SW480 (cell line): ENCODE data around the gene CPHXL.

Source experiments
- DNase-seq: peaks from one replicate; pipeline ENCODE4 v3.0.0-alpha.2; 2016; ENCODE audit warnings: low spot score

Gene CPHXL

GRCh38 chr16:75726390-75726789 is at the start of gene CPHXL:
Gene CPHXL (minus strand): TSS chr16:75726490. CDS start chr16:75726442, 48 bp downstream.
- no peak for DNase-seq

DNA sequence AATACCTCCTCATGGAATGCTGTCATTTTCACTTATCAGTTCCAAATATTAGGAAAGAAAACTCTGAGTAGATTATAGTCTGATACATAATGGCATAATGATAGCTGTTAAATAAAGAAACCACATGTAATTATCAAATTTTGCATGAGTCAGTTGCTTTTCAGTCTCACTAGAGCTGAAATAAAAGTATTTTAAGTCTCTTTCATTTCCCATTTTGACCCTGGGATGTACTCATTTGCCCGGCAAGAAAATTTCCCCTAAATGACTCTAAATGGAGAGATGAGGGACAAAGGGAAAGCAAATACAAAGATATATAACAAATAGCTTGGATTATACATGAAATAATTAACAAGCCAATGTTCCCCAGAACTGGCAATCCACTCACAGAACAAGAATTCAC is 47.9 kb upstream of the CPHXL start:
- no peak for DNase-seq

- DNase-seq = no peak
These were observed 43.8 kb upstream of the CPHXL start for GRCh38 chr16:75770051-75770450.

DNA sequence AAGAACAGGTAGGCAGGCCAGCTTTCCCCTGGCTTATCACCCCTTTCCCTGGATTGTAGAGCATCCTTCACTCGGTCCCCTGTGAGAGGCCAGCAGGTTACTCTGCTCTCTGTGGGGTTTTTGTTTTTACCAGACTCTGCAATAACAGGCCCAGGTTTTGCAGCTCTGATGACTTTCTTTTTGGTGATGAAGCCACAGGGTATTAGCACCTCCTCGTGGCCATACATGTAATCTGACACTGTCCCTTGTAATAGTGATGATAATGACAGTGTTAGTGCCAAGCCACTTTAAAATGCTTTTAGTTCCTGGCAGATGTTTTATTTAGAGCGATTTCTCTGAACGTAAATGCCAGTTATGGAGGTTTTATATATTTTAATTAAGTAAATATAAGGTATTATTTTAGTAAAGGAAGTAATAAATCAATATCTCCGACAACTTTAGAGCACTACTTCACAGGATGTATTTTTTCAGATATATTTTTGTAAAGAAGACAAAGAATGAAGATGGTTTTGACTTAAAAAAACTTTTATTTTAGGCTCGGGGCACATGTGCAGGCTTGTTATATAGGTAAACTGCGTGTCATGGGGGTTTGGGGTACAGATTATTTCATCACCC is 38.0 kb upstream of the CPHXL start:
- peak; percentile 70 for DNase-seq

DNA sequence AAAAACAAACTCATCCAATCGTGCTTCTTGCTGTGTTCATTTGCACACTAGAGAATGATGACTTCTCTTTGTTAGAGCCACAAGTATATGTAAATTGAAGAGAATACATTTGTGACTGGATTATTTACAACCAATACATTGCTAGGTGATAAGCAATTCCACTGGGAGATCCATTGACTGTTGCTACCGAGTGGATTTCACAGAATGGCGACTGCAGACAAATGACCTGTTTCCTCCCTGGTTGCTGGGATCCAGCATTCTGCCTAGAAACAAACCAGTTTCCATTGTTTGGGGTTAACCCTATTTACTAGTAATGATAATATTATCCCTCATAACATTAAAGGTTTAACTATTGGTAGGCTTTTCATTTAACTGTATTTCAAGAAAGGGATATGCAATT is 36.9 kb upstream of the CPHXL start:
- no peak for DNase-seq

DNA sequence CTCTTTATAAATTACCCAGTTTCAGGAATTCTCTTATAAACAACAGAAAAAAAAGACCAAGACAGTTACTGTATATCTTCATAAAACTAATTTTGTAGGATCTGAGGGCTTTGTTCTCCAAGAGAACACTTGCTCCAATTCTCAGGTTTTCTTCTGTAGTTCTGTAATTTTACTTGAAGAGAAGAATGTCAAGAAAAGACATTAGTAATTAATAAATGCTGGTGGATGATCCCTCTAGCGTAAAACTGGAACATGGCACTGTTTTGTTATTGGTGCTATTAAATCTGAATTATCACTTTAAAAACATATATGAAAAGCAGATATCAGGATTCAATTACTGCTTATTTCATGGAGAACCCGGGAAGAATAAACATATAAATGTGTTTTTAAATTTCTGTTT is 36.5 kb upstream of the CPHXL start:
- DNase-seq = no peak

- no peak for DNase-seq
These were observed 34.8 kb upstream of the CPHXL start for GRCh38 chr16:75761108-75761507.

GRCh38 chr16:75760018-75760519 is 33.8 kb upstream of the CPHXL start:
- no peak for DNase-seq

DNA sequence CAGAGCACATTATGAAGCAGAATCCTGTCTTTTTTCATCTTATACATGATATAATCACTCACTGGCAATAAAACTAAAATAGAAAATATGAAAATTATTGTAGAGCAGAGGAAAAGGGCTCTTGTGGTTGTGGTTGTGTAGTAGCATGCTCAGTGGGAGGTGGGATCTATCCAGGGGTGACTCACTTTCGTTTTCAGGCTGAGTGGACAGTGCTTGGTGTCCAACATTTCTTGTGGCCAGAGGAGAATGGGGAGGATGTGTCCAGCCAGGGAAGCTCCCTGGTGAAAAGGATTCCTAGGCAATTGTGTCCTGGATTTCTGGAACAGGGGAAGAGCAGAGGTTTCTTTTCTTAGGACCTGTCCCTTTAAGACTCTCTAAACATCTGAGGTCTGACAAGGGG is 31.9 kb upstream of the CPHXL start:
- no peak for DNase-seq

- no peak for DNase-seq
These were observed 27.9 kb upstream of the CPHXL start for GRCh38 chr16:75754141-75754540.

- DNase-seq = no peak
These were observed 24.2 kb upstream of the CPHXL start for GRCh38 chr16:75750528-75750927.

DNA sequence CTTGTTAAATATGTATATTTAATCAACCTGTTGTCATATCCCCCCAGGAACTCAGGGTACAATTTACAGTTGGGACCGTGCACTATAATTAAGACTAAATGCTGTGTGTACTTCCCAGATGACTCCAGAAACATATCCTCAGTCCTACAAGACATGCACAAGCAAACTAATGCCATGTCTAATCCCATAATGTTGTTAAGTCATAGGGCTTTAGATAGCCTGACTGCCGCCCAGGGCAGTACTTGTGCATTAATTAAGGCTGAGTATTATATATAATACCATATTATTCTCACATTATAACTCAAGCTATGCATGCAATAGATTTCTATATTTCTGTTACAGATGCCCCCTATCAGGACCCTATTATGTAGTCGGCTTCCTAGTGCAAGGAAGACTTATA is 20.1 kb upstream of the CPHXL start:
- DNase-seq = no peak

- DNase-seq = no peak
These were observed 19.5 kb upstream of the CPHXL start for GRCh38 chr16:75745823-75746222.

- DNase-seq = no peak
These were observed 19.0 kb upstream of the CPHXL start for GRCh38 chr16:75745242-75745641.

GRCh38 chr16:75742424-75743047 is 16.2 kb upstream of the CPHXL start:
- no peak for DNase-seq

DNA sequence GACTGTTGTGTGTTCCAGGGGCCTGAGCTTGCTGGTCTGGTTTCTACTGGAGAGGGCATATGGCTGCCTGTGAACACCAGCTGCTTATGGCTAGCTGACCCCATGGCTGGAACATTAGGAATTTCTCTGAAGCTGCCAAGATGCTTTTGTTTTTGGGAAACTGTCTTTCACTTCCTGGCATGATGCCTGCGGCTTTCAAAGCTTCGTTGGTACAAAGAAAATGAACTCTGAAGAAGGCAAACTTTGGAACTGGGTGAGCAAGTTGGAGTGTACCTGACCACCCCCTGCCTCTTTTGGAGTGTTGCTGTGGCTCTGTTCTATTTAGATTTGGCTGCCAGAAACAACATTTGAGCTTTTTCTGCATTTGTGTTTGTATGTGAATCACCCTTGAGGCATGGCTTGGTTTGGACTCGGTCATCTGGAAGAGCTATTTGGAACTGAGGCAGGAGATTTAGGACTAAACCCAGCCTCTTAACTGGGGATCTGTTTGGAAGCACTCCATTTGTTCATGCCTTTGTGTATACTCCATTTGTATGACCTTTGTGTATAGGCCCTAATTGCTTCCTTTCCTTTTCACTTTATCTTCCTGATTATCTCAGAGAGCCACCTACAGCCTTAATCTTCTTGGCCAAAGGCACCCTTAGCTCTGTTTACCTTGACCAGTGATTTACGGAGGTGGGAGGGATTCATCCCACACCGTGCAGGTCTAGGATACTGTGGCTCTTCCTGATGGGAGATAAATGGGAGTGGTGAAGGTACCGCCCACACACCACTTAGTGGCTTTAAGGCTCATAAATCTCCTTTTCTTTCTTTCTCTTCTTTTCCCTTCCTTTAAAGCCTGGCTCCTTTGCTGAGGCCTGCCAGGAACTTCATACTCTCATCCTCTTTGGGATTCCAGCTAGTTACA is 7.3 kb upstream of the CPHXL start:
- peak; percentile 40 for DNase-seq

DNA sequence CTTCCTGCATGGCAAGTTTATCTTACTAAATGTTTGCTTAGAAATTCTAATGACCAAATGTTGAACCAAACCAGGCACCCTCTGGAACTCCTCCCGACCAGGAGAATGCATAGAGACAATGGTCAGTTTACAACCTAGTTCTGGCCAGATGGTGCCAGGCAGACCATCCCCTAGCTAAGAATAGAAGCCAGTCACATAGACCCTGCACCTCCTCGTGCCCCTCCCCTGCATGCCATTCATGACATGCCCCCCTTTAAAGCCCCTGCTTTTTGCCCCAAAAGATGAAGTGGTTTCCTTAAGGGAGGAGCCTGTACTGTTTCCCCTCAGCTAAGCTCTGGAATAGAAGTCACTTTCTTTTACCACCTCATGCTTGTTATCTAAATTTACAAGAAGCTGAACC is 6.6 kb upstream of the CPHXL start:
- no peak for DNase-seq

- peak; percentile 65 for DNase-seq
These were observed 931 bp upstream of the CPHXL start for GRCh38 chr16:75727221-75727620.

DNA sequence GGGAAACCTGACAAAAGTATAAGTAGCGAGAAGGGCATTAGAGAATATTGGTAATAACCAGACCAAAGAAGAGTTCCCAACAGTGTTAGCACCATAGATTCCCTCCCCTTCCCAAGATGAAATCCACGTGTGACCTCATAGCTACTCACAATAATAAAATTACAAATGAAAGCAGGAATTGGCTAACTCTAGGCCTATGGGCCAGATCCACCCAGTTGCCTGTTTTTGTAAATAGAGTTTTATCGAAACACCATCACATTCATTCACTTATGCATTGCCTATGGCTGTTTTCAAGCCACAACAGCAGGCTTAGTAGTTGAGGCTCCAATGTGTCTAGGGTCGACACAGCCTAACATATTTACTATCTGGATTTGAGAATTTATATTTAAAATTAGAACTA is 7.8 kb downstream of the CPHXL start:
- no peak for DNase-seq

GRCh38 chr16:75714661-75715060 is 11.6 kb downstream of the CPHXL start:
- DNase-seq = no peak

DNA sequence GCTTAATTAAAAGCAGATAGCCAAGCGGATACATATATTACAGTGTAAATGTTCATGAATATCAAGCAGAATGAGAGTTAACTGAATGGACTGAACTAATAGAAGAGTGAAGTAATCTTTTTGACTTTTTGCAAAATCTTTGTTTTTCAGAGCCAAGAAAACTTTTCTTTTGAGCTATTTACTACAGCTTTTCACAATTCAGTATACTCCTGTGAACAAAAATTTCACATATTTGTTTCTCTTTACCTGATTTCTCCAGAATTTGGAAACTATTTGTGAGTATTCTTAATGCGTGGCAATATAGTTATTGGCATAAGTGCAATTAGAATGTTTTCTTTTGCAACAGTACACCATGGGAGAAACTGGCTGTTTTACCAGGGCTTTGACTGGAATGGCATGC is 15.9 kb downstream of the CPHXL start:
- DNase-seq = no peak

GRCh38 chr16:75703306-75703705 is 23.0 kb downstream of the CPHXL start:
- DNase-seq = no peak

- DNase-seq = peak; percentile 78
These were observed 24.0 kb downstream of the CPHXL start for GRCh38 chr16:75702242-75702641.
